Fibroblast of villous mesenchyme (primary cell): ENCODE results near the gene MTA2. TPM values are rescaled to one million over a fixed set of nuclear protein-coding genes. Genes with fewer than 3 reads are reported as not detected.

Source experiments
- DNase-seq: peaks from one replicate; pipeline ENCODE4 v3.0.0-alpha.2; 2010; ENCODE audit warnings: low read depth
- H3K4me3 ChIP-seq: 2 replicates; pipeline ENCODE4 v1.5.1; 2011; ENCODE audit warnings: low read depth, mild to moderate bottlenecking, low read length
- total RNA-seq: library from RNA; depleted of rRNA; stranded (reverse); fragments of >200 nt; gene quantifications from 2 replicates; pipeline ENCODE4 v1.2.3, GENCODE V29; 2012
- TF ChIP-seq, protein P1 (sequence below): IDR thresholded peaks from 2 replicates; pipeline ENCODE4 v1.5.1; 2012; ENCODE audit warnings: low read depth, mild to moderate bottlenecking, low read length; ENCODE audit not compliant: insufficient read depth

Gene MTA2
- total RNA-seq, 1 donor, result 197 TPM

GRCh38 chr11:62556875-62557631 is 44.6 kb downstream of the MTA2 start:
- no peak for DNase-seq
- TF ChIP-seq, protein P1, sequence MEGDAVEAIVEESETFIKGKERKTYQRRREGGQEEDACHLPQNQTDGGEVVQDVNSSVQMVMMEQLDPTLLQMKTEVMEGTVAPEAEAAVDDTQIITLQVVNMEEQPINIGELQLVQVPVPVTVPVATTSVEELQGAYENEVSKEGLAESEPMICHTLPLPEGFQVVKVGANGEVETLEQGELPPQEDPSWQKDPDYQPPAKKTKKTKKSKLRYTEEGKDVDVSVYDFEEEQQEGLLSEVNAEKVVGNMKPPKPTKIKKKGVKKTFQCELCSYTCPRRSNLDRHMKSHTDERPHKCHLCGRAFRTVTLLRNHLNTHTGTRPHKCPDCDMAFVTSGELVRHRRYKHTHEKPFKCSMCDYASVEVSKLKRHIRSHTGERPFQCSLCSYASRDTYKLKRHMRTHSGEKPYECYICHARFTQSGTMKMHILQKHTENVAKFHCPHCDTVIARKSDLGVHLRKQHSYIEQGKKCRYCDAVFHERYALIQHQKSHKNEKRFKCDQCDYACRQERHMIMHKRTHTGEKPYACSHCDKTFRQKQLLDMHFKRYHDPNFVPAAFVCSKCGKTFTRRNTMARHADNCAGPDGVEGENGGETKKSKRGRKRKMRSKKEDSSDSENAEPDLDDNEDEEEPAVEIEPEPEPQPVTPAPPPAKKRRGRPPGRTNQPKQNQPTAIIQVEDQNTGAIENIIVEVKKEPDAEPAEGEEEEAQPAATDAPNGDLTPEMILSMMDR, result no peak

DNA sequence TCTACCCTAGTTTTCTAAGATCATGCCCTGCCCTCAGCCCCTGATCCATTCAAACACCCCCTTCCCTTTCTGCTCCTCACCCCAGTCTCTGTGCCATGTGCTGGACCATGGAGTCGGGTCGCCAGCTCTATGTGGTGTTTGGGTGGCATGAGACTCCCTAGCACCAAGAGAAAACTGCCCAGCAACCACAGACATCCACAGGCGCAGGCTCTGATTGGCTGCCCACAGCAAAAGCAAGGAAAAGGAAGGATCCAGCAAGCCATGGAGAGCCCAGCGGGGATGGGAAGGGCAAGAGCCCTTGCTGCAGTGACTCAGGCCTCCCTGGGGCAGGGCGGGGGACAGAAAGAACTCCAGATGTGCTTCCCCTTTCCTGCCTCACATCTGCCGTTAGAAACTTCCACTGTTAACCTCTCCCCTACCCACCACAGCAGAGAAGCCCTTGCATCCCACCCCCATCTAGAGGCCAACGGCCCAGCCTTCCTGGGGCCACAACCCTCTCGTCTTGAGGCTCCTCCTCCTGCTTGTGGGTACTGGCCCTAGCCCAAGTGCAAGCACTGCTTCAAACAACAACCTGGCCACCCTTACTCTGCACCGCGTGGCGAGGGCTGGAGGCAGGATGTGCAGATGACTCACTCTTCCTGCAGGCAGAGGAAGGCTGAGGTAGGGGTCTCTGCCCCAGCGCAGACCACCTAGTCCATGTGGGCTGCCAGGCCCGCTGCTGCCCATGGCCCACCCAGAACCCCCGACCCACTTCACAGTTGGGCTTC is 45.4 kb downstream of the MTA2 start:
- DNase-seq, result peak; percentile 98

More at GRCh38 chr11:62556875-62557631, 44.6 kb downstream of the MTA2 start:
- H3K4me3 ChIP-seq, result peak overlapping the region; percentile 9

GRCh38 chr11:62555464-62556107 is 46.1 kb downstream of the MTA2 start:
- TF ChIP-seq, protein P1, result no peak
- H3K4me3 ChIP-seq, result peak overlapping the region; percentile 20
- DNase-seq, result no peak

More for the DNA sequence above, 45.4 kb downstream of the MTA2 start:
- TF ChIP-seq, protein P1, result no peak
- peak overlapping the region; percentile 20 for H3K4me3 ChIP-seq

DNA sequence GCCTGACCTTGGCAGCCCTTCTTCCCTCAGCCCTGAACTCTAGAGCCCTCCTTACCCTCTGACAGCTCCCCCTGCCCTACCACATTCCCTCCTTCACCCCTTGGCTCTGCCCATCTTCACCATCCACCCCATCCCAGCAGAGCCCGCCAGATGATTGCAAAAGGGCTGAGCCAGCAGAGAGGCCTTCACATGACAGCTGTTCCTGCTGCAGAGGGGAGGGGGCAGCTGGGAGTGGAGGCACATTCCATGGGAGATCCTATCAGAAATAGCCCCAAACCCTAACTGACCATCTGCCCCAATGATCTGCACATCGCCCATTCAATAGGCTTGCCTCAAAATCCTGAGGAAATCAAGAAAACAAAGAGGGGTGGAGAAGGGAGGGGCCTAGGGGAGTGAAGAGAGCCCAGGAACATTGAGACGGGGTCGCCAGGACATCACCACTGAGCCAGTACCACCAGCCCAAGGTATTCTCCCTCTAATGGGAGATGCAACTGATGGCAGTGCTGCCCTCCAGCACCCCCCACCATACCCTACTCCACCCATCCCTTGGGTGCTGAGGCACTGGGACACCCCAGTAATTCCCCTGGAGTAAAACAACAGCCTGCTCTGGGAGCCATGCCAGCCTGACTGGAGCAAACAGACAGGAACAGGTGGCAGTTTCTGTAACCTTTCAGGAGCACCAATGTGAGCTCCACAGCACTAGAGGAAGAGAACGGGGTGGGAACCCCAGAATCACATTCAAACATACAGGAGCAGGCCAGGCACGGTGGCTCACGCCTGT is 47.1 kb downstream of the MTA2 start:
- no peak overlapping the region for H3K4me3 ChIP-seq
- peak; percentile 44 for DNase-seq
- TF ChIP-seq, protein P1, result no peak

DNA sequence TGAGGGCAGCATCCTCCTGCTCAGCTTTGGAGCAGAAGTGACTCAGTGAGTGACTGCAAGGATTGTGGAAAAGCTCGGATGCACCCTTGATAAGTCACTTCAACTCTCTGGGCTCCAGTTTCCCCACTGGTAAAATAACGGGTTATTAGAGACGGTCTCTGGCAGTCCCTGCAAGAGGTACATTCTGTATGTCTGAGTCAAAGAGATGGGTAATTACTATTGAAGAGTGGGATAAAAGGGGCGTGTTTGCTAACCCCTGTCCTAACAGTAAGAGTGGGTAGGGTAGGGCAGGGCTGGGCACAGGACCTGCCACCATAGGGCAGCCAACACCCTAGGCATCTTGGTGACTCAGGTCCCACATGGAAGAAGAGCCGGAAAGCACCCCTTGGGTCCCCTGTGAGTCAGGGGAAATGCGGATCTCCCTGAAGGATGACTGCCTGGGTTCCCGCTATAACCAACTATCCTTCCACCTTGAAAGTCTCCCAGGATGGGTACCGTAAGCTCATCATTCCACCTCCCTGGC is 47.8 kb downstream of the MTA2 start:
- DNase-seq, result no peak
- peak overlapping the region; percentile 33 for H3K4me3 ChIP-seq
- TF ChIP-seq, protein P1, result no peak
